ENCODE data around the gene TNIK.
"Not testable (repeated sequence)": the region's sequence is repeated elsewhere in the genome, so short reads cannot be mapped to it uniquely, and the experiment has no call there.

Gene TNIK

GRCh38 chr3:171382347-171382746 lies 77.9 kb downstream of the TNIK start:
- not testable (repeated sequence) for DNase-seq

- no peak for DNase-seq
Measured at GRCh38 chr3:171380711-171381425, 79.3 kb downstream of the TNIK start.

GRCh38 chr3:171379961-171380483 lies 80.2 kb downstream of the TNIK start:
- no peak for DNase-seq

- no peak for DNase-seq
Measured at GRCh38 chr3:171379281-171379680, 80.9 kb downstream of the TNIK start.

GRCh38 chr3:171378586-171378985 lies 81.6 kb downstream of the TNIK start:
- no peak for DNase-seq

DNA sequence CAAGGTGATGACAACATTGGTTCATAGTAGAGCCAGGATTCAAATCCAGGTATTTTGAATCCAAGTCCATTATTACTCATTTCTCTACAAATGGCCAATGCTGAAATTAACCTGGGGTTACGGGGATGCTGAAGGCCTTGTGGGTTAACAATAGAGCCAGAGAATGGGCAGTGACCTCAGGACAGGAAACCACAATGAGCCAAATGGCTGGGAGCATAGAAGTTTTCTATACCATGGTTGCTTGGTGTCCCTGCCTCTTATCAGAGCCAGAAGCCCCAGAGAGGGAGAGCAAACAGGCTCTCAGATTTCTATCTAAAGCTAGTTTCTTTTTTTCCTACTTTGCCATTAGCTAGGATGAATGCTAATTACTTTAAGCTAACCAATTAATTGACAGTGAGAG lies 82.3 kb downstream of the TNIK start:
- no peak for DNase-seq

DNA sequence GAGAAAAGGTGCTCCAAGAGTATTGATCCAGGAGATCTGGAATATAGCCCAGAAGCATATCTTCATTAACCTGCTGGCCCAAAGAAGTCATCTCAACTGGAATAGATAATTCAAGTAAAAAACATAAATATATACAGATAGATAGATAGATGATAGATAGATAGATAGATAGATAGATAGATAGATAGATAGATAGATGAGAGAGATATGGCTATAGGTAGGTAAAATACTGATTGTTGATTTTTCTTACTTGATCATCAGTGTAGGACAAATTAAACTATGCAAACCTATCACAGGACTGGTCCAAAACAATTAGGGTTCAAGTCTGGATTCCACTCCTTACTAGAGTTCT lies 83.6 kb downstream of the TNIK start:
- DNase-seq = no peak

DNA sequence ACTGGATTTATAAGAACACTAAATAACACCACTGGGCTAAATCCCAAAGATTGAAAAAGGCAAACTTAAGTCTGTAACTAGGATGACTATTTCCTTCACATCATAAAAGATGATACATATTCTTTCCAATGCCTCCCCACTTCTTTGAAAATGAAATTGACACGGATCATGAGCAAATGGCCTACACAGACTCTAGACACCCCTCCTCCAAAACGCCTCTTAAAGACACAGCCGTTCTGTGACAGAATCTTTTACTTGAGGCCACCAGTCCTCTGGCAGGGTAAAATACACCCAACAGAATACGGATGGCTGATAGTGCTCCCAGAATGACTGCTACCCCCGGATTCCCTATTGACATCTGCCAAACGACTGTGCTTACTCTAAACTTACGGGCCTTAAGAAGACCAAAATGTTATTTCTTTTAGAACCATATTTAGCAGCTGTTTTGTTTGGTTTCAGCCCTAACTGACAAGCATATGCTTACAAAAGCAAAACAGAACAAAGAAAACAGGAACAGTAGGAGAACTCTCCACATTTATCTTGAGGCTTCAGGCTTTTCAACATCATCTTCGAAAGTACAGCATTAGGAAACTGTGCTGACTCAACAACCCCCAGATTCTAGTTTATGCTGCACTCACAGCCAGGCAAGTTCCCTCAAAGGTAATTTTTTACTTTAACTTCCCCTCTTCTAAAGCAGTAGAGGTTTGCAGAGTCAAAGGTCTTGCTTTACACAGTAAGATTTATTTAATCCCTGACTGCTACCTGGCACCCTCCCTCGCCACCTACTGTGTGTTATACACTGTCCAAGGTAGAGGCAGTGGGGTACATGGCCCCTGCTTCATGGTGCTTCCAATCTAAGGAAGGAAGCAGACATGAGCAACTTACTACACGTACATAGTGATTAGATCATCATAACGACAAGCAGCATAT lies 84.3 kb downstream of the TNIK start:
- peak; percentile 96 for DNase-seq

DNA sequence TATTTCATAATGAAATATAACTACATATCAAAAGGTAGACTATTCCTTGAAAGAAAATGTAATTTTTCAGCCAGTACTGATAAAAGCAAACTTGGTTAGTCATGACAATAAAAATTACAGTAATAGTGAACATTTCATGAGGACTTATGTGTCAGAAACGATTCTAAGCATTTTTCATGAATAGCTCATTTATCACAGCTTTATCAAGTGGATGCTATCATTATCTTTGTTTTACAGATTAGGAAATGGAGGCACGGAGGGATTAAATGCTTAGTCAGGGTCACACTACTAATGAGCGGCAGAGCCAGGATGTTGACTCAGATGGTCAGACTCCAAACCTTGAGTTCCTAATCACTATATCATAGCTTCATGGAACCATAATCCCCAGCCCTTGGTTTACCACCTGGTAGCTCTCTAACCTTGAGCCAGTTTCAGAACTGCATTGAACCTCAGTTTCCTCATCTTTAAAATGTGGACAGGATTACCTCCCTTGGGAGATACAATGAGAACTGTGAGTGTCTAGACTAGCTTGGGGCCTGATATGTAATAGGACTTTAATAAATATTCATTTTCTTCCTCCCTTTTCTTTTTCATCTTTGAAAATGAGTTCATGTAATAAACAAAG lies 85.4 kb downstream of the TNIK start:
- peak; percentile 58 for DNase-seq

DNA sequence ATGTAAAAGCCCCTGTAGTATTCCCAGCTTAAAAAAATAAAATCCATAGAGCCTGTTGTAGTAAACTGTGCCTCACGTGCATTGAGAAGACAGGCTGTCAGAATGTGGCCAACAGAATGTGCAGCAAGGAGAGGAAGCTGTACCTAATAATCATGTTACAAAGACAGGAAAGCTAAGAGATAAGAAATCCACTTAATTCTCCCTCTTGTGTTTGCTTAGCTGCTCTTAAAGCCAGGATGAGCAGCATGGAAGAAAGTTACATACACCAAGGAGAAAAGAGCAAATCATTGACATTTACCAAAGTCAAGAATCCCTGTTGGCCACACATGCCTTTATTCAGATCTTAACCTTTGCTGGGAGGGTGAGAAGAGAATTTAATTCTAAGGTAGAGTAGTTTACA lies 85.9 kb downstream of the TNIK start:
- no peak for DNase-seq

DNA sequence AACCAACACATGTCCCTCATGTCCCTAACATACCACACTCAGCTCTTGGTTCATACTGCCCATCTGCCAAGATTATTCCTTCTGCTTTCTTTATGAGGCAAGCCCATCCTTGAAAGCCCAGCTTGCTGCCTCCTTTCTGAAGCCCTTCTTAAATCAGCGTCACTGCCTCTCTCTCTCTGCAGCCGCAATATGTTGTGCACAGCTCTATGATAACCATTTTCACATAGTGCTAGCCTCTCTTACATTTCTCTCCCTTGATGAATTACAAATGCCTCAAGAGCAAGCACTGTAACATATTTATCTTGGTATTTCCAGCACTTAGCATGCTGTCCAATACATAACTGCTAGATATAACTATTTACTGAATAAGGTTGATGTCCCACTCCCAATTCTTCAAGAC lies 86.5 kb downstream of the TNIK start:
- peak; percentile 16 for DNase-seq

GRCh38 chr3:171372694-171373093 lies 87.5 kb downstream of the TNIK start:
- DNase-seq = no peak

- DNase-seq = no peak
Measured at GRCh38 chr3:171371354-171371753, 88.9 kb downstream of the TNIK start.

GRCh38 chr3:171369156-171369555 lies 91.0 kb downstream of the TNIK start:
- no peak for DNase-seq

DNA sequence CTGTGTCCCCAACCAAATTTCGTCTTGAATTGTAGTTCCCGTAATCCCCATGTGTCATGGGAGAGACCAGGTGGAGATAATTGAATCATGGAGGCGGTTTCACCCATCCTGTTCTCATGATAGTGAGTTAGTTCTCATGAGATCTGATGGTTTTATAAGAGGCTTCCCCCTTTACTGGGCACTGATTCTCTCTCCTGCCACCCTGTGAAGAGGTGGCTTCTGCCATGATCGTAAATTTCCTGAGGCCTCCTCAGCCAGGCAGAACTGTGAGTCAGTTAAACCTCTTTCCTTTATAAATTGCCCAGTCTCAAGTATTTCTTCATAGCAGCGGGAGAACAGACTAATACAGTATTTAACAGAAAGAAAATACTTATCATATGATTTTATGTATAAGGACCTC lies 93.5 kb downstream of the TNIK start:
- DNase-seq = not testable (repeated sequence)

DNA sequence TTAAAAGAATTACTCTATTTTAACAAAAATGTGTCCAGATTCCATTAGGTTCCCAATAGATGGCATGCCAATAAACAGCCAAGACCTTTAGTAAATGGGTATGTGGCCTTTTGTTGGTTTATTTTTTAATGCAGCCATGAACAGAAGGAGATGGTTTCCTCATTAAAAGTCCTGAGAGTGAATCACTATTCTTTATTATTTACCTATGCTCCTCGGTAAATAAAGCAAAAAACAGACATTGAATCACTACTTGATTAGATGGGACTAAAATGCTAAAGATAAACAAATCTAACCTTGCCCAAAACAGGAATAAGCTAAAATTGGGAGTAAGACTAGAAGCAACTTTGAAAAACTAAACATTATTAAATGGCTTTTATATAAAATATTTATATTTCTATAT lies 94.2 kb downstream of the TNIK start:
- DNase-seq = no peak

- DNase-seq = no peak
Measured at GRCh38 chr3:171365489-171365888, 94.7 kb downstream of the TNIK start.

DNA sequence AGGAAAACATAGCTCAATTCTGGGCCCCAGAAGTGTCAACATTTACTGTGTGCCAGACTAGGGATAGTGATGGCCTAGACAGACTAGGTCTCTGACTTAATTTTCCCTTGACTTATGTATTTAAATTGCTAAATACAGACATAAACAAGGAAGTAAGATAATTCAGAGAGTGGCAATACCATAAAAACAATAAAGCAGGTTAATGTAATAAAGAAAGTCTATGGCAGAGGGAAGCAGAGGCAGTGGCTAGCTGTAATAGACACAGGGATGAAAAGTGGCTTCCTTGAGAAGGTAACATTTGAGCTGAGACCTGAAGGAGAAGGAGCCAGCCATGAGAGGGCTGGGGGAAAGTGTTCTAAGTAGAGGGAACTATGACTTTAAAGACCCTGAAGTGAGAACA lies 95.7 kb downstream of the TNIK start:
- peak; percentile 38 for DNase-seq

DNA sequence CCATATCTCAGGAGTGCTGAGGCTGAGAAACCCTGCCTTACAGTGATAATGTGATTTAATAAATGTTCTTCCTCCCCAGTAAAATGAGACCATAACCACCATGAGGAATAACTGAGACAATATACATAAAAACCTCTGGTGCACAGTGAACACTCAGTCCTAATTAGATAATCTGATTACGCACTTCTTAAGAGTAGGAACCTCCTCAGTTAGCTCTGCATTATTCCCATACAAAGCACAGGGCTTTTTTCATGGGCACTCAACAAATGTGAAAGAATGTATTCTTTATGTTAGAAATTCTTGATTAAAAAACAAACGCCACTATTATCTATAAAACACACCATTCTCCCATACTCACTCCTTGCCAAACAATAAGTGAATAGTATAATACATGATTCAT lies 97.0 kb downstream of the TNIK start:
- no peak for DNase-seq

- DNase-seq = no peak
Measured at GRCh38 chr3:171362575-171362974, 97.6 kb downstream of the TNIK start.

DNA sequence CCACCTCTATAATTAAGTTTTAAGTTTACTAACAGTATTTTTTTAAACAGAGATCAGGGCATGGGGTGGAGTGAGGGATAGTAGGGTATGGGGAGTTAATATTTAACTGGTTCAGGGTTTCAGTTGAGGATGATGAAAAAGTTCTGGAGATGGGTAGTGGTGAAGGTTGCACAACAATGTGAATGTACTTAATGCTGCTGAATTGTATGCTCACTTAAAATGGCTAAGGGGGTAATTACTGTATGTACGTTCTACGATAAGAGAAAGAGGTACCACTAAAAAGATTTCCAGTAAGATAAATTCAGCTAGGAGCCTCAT lies 101.4 kb downstream of the TNIK start:
- DNase-seq = no peak

- no peak for DNase-seq
Measured at GRCh38 chr3:171358181-171358880, 101.9 kb downstream of the TNIK start.

GRCh38 chr3:171357721-171358120 lies 102.5 kb downstream of the TNIK start:
- no peak for DNase-seq

All from inflammatory macrophage treated with lipopolysaccharide for 4 hours (primary cell).